Putamen (tissue), 1 donor: ENCODE results near the gene STK39.
"Not testable (repeated sequence)": the region's sequence is repeated elsewhere in the genome, so short reads cannot be mapped to it uniquely, and the experiment has no call there.

Experiments
- DNase-seq: peaks from one replicate; pipeline ENCODE4 v3.0.0-alpha.2; 2016; ENCODE audit warnings: low spot score

The STK39 gene

DNA sequence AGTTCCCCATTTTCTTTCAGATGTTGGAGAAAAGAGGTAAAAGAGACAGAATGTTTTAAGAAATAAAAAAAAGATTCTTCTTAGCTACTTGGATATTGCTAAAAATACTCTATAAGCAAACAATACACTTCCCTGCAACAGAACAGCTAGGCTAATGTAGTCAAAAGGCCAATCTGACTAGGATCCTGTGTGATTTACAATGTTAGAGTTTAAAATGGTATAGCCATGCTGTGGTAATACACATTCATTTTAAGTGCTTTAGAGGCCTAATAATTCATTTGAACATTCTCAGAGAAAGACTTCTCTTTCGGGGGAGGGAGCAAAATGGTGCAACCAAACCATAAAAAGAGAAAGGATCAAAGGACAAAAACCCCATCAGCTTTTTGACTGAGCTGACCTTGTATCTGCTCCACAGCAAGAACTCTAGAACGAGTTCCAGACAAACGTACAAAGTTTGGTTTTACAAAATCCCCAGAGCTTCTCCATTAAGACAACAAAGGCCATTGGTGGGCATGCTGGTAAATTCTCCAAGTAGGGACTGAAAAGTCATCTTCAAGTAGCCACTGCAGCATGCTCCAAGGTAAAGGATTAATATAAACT, 200.2 kb downstream of the STK39 start:
- DNase-seq, result no peak

DNA sequence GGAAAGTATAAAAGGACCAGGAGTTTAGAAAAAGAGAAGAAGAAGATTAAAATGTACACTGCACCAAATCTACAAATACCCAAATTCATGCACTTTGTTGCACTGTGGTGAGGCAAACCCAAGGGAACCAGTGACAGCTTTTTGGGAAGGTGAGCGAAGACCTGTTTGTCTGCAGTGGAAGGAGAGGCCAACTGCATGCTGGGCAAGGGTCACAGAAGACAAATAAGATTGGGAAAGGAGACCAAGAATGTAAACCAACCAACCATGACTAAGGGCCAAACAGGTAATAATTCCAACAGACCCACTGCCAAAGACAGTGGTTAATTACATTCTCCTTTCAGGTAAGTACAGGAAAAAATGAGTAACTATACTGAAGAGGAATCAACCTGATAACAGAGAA, 202.8 kb downstream of the STK39 start:
- no peak for DNase-seq

DNA sequence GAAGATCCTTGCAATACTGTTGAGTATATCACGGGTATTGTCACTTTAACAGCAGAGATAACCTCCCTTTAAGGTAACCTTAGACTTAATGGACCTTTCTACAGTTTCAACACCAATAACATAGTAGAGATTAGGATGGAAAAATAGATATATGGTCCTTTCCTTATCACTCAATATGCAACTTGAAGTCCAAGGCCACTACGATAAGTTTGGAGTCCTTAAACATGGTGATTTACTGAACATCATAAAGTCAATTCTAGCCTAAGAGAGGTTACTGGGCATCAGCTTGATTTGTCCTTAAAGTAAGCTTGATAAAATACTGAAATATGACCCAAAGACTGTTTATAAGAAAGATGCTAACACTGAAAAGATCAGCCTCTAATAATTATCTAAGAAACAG, 203.2 kb downstream of the STK39 start:
- DNase-seq, result no peak

DNA sequence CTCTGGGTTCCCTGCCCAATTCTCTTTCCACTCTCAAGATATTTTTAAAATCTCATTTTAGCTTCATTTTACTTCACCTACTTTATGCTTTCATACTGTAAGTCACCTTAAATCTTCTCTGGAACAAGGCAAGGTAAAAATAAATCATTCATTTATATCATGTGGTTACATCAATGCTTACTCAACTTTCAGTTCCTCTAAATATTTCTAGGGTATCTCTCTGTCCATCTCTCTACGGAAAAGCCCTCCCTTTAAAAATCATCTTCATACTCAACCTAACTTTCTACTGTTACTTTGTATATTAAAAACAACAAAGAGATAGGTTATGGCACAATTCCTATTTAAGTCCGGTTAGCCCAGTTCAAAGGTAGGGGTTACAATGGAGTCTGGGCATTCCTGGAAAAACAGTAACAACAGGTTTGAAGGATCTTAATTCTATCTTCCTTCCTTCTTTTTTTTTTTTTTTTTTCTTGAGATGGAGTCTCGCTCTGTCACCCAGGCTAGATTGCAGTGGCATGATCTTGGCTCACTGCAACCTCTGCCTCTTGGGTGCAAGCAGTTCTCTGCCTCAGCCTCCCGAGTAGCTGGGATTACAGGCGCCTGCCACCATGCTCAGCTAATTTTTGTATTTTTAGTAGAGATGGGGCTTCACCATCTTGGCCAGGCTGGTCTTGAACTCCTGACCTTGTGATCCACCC, 205.1 kb downstream of the STK39 start:
- DNase-seq, result not testable (repeated sequence)

DNA sequence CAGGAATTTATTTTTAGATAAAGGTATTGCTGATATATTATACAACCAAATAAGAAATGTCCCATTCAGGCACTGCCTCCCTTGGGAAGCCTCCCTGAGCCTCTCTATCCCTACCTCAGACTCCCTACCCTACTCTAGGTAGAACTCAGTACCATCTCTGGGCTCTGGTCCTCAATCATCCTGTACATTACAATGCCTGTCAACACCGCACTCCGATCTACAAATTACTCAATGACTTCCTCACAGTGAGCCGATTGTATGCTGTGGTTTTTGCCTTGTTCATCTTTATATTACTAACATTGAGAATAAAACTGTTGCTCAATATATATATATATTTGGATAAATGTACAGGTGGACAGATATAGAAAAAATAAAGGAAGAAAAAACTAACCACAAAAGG, 207.5 kb downstream of the STK39 start:
- DNase-seq, result no peak

DNA sequence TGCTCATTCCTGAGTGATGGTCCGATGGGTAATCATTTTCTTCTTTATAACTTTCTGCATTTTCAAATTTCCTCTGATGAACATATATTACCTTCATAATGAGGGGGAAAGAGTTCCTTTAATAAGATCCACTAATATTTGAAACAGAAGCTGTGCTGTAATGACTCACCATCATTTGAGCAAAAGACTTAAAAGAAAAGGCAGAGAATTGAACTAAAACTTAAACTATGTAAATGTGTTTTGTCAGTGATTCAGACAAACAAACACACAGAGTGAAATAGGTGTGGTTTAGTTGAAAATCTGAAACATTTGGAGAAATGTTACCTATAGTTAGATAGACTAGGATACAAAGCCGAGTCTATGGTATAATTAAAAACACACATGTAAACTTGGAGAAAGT, 209.6 kb downstream of the STK39 start:
- no peak for DNase-seq

DNA sequence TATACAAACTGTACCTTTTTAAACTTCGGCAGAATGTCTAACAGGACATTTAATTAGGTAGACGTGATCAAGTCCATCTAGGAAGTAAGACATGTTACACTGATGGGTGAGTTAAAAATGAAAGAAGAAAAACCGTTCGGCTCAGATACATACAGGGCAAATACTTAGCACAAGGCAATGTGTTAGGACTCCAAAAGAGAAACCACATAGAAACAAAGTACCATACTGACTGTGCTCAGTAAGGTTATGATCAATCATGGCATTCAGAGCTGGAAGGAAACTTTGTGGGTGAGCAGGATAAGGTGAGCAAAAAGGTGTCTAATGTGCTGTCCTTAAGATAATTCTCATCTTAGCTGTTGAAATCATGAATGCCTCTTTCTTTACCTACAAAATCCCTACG, 211.9 kb downstream of the STK39 start:
- DNase-seq, result no peak

DNA sequence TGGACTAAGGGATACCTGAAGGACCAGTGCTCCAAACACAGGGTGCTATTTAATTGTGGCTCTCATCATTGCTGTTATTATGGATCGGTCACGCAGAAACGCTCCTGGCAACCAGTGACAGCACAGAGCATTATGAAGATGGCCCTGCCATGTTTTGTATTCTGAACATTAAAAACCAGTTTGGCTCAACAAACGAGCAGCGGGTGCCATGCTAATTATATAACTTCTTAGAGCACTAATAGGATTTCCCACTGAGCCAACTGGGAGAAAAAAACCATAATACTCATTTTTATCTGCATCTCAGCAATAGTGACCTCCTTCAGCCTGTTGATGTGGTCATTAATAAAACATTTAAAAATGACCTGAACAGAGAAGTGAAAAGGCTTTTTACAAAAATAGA, 212.8 kb downstream of the STK39 start:
- DNase-seq, result peak; percentile 26

DNA sequence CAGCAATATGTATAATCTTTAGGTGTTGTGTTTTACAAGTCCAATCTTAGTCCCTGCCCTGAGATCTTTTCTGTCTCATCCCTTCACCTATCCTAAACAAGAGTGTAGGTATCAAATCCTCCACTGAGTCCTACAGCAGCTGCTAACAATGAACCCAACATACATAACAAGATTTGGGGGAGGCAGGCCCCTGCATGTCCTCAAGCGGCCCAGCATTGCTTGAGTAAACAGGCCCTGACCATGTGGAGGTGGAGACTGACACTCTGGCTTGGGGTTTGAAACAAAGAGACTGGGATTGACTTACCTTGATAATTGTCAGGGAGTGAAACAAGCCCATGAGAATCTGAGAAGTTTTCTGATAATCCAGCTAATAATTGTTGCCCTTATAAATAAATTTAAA, 213.4 kb downstream of the STK39 start:
- DNase-seq, result no peak

DNA sequence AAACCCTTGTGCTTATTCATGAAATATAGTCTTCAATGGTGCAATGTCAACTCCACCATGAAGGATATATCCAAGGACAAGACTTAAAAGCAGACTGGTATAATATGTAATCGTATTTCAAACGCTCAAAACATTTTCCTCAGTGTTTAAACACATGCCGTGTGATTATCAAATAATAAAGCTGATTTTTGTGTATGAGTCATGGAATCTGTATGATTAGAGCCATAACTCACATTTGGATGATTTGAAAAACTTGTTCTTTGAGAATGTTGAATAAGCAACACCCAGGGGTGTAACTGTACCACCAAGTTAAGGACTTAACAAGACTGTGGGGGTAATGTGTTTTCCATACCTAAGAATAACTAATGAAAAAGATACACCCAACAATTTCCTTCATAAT, 215.3 kb downstream of the STK39 start:
- DNase-seq, result no peak

DNA sequence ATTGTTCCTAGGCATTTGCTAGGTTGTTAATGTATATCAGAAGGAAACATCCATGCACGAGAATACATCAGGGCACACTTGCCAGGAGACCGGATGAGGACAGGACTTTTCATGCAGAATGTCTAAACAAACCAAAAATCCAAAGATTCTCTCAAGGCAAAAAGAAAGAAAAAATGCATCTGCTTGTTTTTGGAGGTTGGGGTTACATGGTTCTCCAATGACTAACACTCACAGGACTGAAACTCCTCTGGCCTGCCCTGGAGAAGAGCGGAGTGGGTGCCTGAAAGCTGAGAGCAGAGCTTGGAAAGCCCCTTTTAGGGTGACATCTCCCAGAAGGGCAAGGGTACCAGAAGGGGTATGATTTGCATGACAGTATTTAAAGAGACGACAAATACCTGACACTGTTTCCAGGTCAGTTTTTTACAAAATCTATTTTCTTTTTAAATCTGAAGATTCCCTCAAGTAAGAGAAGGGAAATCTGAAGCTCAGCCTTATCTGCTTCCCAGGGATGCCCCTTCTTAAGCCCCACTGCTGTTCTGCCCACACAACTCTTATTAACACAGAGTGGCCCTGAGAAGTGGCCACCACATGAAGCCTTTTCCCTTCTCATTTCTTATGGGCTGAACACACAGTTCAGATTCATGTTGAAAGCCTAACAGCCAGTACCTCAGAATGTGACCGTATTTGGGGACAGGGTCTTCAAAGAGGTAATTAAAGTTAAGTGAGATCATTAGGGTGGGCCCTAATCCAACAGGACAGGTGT, 216.4 kb downstream of the STK39 start:
- DNase-seq, result no peak

DNA sequence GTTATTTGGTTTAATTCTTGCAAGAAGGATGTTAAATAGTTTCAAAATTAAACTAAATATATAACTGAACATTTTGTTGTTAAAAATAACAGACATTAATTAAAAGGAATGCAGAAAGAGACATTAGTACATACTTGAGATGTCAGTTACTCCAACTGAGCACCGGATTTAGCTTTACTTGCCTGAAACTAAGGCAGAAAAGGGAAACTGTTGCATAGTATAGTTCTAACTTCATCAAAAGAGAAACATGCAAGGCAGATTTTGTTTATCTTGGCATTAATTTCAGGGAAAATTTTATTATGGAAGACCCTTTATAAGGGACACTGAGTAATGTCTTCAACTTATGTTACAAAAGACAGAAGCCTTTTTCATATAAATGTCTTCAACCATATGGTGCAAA, 218.3 kb downstream of the STK39 start:
- no peak for DNase-seq

DNA sequence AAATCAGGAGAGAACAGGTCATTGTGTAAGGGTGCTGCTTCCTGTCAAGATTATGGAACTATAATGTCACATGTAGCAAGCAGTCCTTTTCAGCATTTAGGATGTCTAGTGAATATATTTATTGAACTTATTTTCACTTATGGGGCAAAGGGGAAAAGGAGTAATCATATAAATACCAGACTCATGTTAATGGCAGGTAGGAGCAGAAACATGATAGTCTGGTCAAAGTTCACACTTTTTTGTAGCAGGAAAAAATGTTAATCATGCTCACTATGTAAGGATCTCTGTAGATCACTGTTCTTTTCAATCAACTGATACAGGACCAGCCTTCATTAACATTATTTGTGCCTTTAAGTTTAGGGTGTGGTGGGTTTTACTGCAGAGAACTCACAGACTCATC, 219.0 kb downstream of the STK39 start:
- no peak for DNase-seq

DNA sequence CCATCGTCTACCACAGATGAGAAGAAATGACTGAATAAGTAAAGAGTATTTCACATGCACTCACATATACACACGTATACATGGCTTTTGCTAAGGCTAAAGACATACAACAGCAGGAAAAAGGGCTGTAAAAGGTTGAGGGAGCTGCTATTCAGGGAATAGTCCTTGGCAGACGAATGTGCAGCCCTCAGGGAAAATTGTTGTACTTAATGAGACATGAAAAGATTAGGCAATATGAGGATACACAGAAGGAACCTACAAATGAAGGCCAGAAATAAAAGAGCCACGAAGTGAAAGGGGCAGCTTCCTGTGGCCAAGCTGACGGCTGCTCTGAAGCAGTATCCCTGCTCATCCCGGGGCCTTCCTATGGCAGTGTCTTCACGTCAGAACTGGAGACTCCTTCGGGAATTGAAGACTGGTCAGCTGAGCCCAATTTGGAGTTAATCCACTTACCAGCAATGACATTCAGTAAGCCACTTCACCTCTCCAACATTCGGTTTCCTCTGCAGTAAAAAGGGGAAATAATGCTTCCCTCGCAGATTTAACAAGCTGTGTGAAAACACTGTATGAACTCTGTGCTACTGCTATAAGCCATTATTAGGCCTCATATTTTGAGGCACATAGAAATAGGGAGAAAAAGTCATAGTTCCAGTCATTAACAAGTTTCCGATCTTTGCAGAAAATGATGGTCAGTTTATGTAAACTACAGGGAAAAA, 221.8 kb downstream of the STK39 start:
- DNase-seq, result no peak

DNA sequence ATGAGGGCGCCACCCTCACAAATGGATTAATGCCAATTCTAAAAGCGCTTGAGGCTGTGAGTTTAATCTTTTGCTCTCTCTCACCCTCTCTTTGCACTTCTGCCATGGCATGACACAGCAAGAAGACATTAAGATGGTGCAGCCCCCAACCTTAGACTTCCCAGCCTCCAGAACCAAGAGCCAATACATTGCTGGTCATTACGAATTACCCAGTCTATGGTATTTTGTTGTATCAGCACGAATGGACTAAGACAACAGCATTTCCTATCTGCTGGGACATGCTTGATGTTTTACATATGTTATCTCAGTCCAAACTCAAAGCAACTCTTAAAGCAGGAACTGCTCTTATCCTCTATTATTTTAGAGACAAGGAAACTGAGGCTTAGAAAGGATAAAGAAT, 222.9 kb downstream of the STK39 start:
- DNase-seq, result no peak

DNA sequence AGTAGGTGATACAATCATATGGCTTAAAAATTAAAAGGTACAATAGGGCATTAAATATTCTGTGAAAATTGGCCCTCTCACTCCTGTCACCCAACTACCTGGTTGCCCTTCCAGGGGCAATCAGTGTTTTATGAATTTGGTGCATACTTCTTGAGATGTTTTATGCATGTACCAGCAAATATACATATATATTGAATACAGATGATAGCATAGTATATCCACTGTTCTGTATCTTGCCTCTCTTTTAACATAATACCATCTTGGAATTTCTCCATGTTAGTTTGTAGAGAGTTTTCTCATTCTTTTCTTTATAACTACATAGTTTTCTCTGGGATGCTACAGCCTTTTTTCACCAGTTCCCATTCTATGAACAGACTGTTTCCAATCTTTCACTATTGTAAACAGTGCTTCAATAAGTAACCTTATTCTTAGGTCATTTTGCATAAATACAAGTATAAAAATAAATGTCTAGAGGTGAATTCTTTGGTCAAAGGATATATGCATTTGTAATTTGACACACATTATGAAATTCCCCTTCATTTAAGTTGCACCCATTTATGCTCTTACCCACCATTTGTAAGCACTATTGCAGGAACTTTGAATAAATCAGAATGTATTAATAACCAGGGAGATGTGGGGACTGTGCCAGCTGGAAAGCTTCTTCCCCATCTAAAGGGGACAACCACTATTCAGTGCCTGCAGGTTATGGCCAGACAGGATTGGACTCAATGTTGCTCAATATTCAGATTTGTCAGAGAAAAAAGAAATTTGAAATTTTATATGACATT, 225.4 kb downstream of the STK39 start:
- DNase-seq, result no peak

DNA sequence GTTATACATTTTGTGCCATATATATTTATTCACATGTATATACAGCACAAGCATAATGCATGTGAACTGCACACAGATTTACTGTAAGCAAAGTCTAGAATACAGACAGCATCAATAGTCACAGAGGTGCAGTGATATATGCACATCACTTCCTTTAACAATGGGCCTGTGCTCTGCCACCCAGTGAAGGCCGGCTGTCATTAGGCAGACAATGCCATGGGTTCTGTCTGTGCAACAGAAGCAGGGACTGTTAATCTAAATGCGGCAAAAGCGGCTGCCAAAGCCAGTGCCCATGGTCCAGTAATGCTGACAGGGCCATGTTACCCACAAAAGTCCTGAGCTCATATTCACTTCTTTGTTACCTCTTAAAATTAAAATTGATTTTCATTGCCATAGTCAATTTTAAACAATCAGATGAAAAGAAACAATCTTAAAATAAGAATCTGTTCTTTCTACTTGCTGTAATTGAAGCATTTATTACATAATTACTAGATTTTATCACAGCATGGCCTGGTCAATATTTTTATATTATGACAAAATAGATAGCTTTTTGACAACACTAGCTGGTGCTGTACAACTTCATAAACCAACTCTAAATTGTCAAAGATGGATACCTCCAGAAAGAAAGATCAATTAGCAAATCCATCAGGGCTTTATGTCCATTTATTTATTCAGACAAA, 232.0 kb downstream of the STK39 start:
- DNase-seq, result no peak

DNA sequence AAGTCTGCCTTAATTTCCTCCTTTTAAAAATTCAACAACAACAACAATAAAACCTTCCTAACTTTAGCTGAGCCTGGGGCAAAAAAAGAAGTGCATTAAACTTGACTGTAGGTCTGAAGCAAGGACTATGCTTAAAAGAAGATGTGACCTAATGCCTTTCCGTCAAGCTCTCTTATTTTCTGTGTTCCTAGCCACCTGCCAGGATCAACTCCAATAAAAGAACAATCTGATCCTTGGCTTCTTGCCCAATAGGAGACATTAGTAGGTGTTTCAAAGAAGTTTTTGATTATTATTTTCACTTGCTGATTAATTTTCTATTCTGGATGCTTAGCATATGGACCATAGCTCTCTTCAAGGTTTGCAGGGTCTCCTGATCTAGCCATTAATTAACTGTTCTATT, 237.5 kb downstream of the STK39 start:
- no peak for DNase-seq

DNA sequence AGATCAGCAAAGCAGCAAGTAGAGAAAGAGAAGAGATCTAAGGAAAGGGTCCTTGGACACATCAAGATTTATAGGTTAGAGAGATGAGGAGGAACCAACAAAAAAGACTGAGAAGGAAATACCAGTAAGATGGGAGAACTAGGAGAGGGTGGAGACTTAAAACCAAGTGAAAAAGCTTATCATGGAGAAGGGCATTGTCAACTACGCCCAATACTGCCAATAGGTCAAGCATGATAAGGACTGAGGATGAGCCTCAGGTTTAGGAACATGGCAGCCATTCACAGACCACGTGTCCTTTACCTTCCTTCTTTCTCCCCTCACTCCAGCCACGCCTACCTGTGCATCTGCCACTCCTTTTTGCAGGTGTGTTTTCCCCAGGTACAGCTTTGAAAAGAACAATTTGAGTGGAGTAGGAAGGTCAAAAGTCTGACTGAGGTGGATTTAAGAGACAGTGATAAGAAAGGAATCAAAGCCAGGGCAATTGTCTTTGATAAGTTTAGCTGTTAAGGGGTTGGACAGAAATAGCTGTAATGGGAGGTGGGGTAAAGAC, 238.7 kb downstream of the STK39 start:
- DNase-seq, result no peak

DNA sequence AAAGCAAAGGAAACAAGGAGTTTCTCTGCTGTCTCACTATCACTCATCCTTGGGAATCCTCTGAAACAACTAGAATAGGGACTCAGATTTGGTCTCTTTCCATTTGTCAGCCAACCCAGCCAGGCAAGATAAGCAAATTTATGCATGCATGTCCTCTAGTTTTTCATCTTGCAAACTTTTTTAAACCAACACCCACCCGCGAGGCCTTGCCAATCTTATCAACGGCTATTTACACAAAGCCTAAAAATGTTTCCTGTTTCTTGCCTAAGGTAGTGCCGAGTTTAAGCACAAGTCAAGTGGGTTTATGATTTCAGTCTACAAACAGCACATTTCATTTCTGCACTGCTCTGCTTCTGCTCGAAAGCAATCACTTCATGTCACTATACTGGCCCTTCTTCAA, 240.9 kb downstream of the STK39 start:
- DNase-seq, result no peak

DNA sequence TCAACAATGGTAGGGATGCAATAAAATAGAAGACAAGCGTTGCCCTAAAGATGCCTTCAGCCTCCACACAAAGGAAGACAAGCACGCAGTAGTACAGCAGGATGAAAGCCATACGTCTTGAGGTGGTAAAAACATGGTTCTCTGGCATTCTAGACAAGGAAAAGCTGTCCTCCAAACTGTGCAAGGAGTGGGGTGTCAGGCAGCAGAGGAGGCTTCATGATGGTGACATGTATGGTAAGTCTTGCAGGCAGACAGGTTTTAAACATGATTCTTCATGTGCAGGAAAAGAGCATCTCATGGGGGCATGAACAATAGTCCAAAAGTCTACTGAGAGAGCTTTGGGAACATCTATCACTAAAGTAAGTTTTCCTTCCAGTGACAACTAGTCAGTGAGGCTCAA, 241.8 kb downstream of the STK39 start:
- DNase-seq, result no peak
